Measurements from ENCODE around the gene ADCY6. TPM values are rescaled to one million over a fixed set of nuclear protein-coding genes. Genes with fewer than 3 reads are reported as not detected.

The ADCY6 gene
- total RNA-seq = 100 to 1,000 TPM; 102 to 109 TPM

GRCh38 chr12:48788854-48789775 lies at the start of gene ADCY6:
TSS of gene ADCY6 (minus strand) at chr12:48789089. CDS start at chr12:48783434, 5,655 bp downstream.
- no peak for ATAC-seq (ENCODE audit: insufficient number of reproducible peaks, low FRiP score, low read depth)
- peak within 1 kb of the TSS; percentile 96 to 97 for H3K27ac ChIP-seq
- no peaks in the 10 kb centered on the region for H3K27me3 ChIP-seq (replicated peaks; ENCODE audit: insufficient read depth)
- H3K36me3 ChIP-seq = no peaks in the 10 kb centered on the region
- no peak for DNase-seq (ENCODE audit: low spot score)
- H3K4me3 ChIP-seq = peak within 1 kb of the TSS; percentile 89
- no peak for TF ChIP-seq CTCF (IDR thresholded peaks at IDR 0.05)
- H3K9me3 ChIP-seq = no peaks in the 10 kb centered on the region
- H3K4me1 ChIP-seq (ENCODE audit: control insufficient read depth in 1 of 2, low read depth in 2 of 2) = peaks cover 13 to 36% of the 10 kb centered on the region in 2 donors

GRCh38 chr12:48838048-48838447 lies 49.2 kb upstream of the ADCY6 start:
- no peaks in the 10 kb centered on the region for H3K27me3 ChIP-seq (replicated peaks; ENCODE audit: insufficient read depth)
- no peaks in the 10 kb centered on the region for H3K4me1 ChIP-seq (ENCODE audit: control insufficient read depth in 1 of 2, low read depth in 2 of 2)
- no peak for TF ChIP-seq CTCF (IDR thresholded peaks at IDR 0.05)
- H3K27ac ChIP-seq = no peak overlapping the region
- no peaks in the 10 kb centered on the region for H3K9me3 ChIP-seq
- DNase-seq (ENCODE audit: low spot score) (no peak), ATAC-seq (ENCODE audit: insufficient number of reproducible peaks, low FRiP score, low read depth) (no peak)
- peaks cover 71% of the 10 kb centered on the region for H3K36me3 ChIP-seq
- H3K4me3 ChIP-seq = no peak overlapping the region

- no peak for TF ChIP-seq CTCF (IDR thresholded peaks at IDR 0.05)
- DNase-seq (ENCODE audit: low spot score) = no peak
- no peak for ATAC-seq (ENCODE audit: insufficient number of reproducible peaks, low FRiP score, low read depth)
Observed at GRCh38 chr12:48832321-48833060, 43.6 kb upstream of the ADCY6 start.

GRCh38 chr12:48831257-48831656 lies 42.4 kb upstream of the ADCY6 start:
- ATAC-seq (ENCODE audit: insufficient number of reproducible peaks, low FRiP score, low read depth) = no peak
- Histone ChIP-seq H3K27ac (no peak overlapping the region), H3K9me3 (no peaks in the 10 kb centered on the region), H3K4me3 (no peak overlapping the region), H3K27me3 (replicated peaks; ENCODE audit: insufficient read depth) (no peaks in the 10 kb centered on the region), H3K4me1 (ENCODE audit: control insufficient read depth in 1 of 2, low read depth in 2 of 2) (no peaks in the 10 kb centered on the region), H3K36me3 (peaks cover 67% of the 10 kb centered on the region)
- DNase-seq (ENCODE audit: low spot score) = no peak
- TF ChIP-seq CTCF (IDR thresholded peaks at IDR 0.05) = no peak

More at GRCh38 chr12:48832321-48833060, 43.6 kb upstream of the ADCY6 start:
- Histone ChIP-seq H3K27ac (no peak overlapping the region), H3K9me3 (no peaks in the 10 kb centered on the region), H3K4me1 (ENCODE audit: control insufficient read depth in 1 of 2, low read depth in 2 of 2) (no peaks in the 10 kb centered on the region), H3K27me3 (replicated peaks; ENCODE audit: insufficient read depth) (no peaks in the 10 kb centered on the region), H3K36me3 (peaks cover 79% of the 10 kb centered on the region), H3K4me3 (no peak overlapping the region)
